ENCODE measurements around the gene ADAP2. TPM values are rescaled to one million over a fixed set of nuclear protein-coding genes. Genes with fewer than 3 reads are reported as not detected.

The ADAP2 gene
- total and polyA plus RNA-seq, 2 experiments from 2014 or later = 0.94 TPM

- TF ChIP-seq ETS1 (IDR thresholded peaks at IDR 0.05) (no peak), EZH2 (IDR thresholded peaks at IDR 0.05; ENCODE audit: low read depth, unreplicated experiment) (no peak), POLR2AphosphoS5 (IDR thresholded peaks at IDR 0.05; ENCODE audit: low read depth) (no peak), CREB1 (CRISPR knock-in tag; IDR thresholded peaks at IDR 0.05; ENCODE audit: low read depth) (no peak), JUNB (IDR thresholded peaks at IDR 0.05; ENCODE audit: unreplicated experiment) (no peak), STAT1 (IDR thresholded peaks at IDR 0.05; ENCODE audit: unreplicated experiment) (no peak), CTCF (conservative IDR thresholded peaks at IDR 0.05; ENCODE audit: low read depth in 2 of 2) (no peak)
Measured at GRCh38 chr17:30894236-30894635, 27.5 kb upstream of the ADAP2 start (continued).

- H2AFZ ChIP-seq = no peak overlapping the region
- H3K4me1 ChIP-seq (ENCODE audit: insufficient read depth) = no peaks in the 10 kb centered on the region
- H3K4me3 Mint-ChIP-seq = no peak overlapping the region
- ATAC-seq (no peak), DNase-seq (ENCODE audit: low spot score) (no peak)
- TF ChIP-seq ZNF114 (CRISPR knock-in tag; IDR thresholded peaks at IDR 0.05) = no peak
- no peak for TF ChIP-seq CTCF (conservative IDR thresholded peaks at IDR 0.05; ENCODE audit: low read depth in 2 of 2)
- no peak for TF ChIP-seq JUNB (IDR thresholded peaks at IDR 0.05; ENCODE audit: unreplicated experiment)
- no peak for TF ChIP-seq EZH2 (IDR thresholded peaks at IDR 0.05; ENCODE audit: low read depth, unreplicated experiment)
- no peak for TF ChIP-seq EZH2phosphoT487 (IDR thresholded peaks at IDR 0.05; ENCODE audit: unreplicated experiment)
- no peak for TF ChIP-seq CREB1 (CRISPR knock-in tag; IDR thresholded peaks at IDR 0.05; ENCODE audit: low read depth)
- no peak for TF ChIP-seq ETS1 (IDR thresholded peaks at IDR 0.05)
- no peak for TF ChIP-seq NANOG (IDR thresholded peaks at IDR 0.05; ENCODE audit: borderline replicate concordance)
- no peak for TF ChIP-seq ZNF331 (CRISPR knock-in tag; IDR thresholded peaks at IDR 0.05; ENCODE audit: low read depth)
- no peak for TF ChIP-seq REST (IDR thresholded peaks at IDR 0.05; ENCODE audit: unreplicated experiment)
- TF ChIP-seq STAT1 (IDR thresholded peaks at IDR 0.05; ENCODE audit: unreplicated experiment) = no peak
- H3F3A ChIP-seq (replicated peaks; ENCODE audit: low read depth) = peaks cover 4% of the 10 kb centered on the region; the same call in 1 of the 2 replicates
- no peak overlapping the region for H3K27ac ChIP-seq (ENCODE audit: low read depth)
- peaks cover 32% of the 10 kb centered on the region for H3K36me3 Mint-ChIP-seq (ENCODE audit: low read depth)
- no peaks in the 10 kb centered on the region for H3K4me1 Mint-ChIP-seq
- no peak overlapping the region for H3K4me2 ChIP-seq
- H3K9me2 ChIP-seq (ENCODE audit: insufficient read depth) = no peaks in the 10 kb centered on the region
- no peak overlapping the region for H3K27ac Mint-ChIP-seq
- no peaks in the 10 kb centered on the region for H3K27me3 Mint-ChIP-seq (ENCODE audit: insufficient read depth, low read depth, poor library complexity)
- peaks cover 12% of the 10 kb centered on the region for H3K36me3 ChIP-seq (ENCODE audit: insufficient read depth)
- no peak overlapping the region for H3K4me3 ChIP-seq
- H3K9me3 Mint-ChIP-seq = no peaks in the 10 kb centered on the region
- H3K27me3 ChIP-seq (ENCODE audit: insufficient read depth) = no peaks in the 10 kb centered on the region
- peaks cover 5% of the 10 kb centered on the region; the same call in 1 of the 2 replicates for H4K20me1 ChIP-seq (replicated peaks; ENCODE audit: insufficient read depth)
- no peaks in the 10 kb centered on the region for H3K79me2 ChIP-seq (replicated peaks; ENCODE audit: insufficient read depth)
Measured at GRCh38 chr17:30897311-30897710, 24.4 kb upstream of the ADAP2 start.

All from GM23338 (cell line).